Gastroesophageal sphincter (tissue), 3 donors: ENCODE results near the gene AP3M1.

Experiments used
- EP300 ChIP-seq: sonication (generic); formaldehyde crosslinking; IDR thresholded peaks from one replicate; pipeline ENCODE4 v1.6.1; 2017; ENCODE audit warnings: antibody characterized with exemption, mild to moderate bottlenecking
- POLR2A ChIP-seq, 2 donors: fragments of 450-650 bp; IDR thresholded peaks; one replicate each; pipeline ENCODE4 v1.6.1; 2017; ENCODE audit warnings: antibody characterized with exemption in 2 of 2, mild to moderate bottlenecking in 2 of 2, moderate library complexity in 1 of 2
- POLR2AphosphoS5 ChIP-seq: sonication (generic); formaldehyde crosslinking; IDR thresholded peaks from one replicate; pipeline ENCODE4 v1.6.1; 2017; ENCODE audit warnings: antibody characterized with exemption
- TF ChIP-seq, protein P1 (sequence below), 4 experiments: fragments of 200-600 bp in 2 of 4; fragments of 450-650 bp in 2 of 4; sonication (generic) in 1 of 4; IDR thresholded peaks; one replicate each; pipeline ENCODE4 v1.5.1; 2017 to 2019; ENCODE audit warnings: antibody characterized with exemption in 4 of 4, mild to moderate bottlenecking in 2 of 4, moderate library complexity in 2 of 4

DNA sequence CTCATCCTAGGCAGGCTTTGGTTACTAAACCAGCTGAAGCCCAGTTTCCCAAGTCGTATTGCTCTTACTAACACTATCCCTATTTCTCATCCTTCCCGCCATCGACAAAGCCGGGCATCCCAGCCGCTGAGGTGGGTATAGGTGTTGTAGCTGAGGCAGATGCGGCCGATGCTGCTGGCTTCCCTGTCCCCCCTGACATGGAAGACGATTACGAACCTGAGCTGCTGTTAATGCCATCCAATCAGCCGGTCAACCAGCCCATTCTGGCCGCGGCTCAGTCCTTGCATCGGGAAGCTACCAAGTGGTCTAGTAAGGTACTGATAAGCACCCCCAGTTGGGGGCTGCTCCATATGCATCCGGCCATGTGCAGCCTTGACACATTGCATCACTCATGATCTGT is 38.8 kb downstream of the AP3M1 start:
- TF ChIP-seq, protein P1, sequence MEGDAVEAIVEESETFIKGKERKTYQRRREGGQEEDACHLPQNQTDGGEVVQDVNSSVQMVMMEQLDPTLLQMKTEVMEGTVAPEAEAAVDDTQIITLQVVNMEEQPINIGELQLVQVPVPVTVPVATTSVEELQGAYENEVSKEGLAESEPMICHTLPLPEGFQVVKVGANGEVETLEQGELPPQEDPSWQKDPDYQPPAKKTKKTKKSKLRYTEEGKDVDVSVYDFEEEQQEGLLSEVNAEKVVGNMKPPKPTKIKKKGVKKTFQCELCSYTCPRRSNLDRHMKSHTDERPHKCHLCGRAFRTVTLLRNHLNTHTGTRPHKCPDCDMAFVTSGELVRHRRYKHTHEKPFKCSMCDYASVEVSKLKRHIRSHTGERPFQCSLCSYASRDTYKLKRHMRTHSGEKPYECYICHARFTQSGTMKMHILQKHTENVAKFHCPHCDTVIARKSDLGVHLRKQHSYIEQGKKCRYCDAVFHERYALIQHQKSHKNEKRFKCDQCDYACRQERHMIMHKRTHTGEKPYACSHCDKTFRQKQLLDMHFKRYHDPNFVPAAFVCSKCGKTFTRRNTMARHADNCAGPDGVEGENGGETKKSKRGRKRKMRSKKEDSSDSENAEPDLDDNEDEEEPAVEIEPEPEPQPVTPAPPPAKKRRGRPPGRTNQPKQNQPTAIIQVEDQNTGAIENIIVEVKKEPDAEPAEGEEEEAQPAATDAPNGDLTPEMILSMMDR (IDR thresholded peaks at IDR 0.05): no peak
- TF ChIP-seq POLR2A (IDR thresholded peaks at IDR 0.05): no peak
- no peak for TF ChIP-seq POLR2AphosphoS5
- TF ChIP-seq EP300: no peak
